ENCODE data around the gene TNFAIP2.
A peak's percentile ranks its signal among the peaks of the same experiment; 100 is the strongest.

The TNFAIP2 gene, protein sequence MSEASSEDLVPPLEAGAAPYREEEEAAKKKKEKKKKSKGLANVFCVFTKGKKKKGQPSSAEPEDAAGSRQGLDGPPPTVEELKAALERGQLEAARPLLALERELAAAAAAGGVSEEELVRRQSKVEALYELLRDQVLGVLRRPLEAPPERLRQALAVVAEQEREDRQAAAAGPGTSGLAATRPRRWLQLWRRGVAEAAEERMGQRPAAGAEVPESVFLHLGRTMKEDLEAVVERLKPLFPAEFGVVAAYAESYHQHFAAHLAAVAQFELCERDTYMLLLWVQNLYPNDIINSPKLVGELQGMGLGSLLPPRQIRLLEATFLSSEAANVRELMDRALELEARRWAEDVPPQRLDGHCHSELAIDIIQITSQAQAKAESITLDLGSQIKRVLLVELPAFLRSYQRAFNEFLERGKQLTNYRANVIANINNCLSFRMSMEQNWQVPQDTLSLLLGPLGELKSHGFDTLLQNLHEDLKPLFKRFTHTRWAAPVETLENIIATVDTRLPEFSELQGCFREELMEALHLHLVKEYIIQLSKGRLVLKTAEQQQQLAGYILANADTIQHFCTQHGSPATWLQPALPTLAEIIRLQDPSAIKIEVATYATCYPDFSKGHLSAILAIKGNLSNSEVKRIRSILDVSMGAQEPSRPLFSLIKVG

DNA sequence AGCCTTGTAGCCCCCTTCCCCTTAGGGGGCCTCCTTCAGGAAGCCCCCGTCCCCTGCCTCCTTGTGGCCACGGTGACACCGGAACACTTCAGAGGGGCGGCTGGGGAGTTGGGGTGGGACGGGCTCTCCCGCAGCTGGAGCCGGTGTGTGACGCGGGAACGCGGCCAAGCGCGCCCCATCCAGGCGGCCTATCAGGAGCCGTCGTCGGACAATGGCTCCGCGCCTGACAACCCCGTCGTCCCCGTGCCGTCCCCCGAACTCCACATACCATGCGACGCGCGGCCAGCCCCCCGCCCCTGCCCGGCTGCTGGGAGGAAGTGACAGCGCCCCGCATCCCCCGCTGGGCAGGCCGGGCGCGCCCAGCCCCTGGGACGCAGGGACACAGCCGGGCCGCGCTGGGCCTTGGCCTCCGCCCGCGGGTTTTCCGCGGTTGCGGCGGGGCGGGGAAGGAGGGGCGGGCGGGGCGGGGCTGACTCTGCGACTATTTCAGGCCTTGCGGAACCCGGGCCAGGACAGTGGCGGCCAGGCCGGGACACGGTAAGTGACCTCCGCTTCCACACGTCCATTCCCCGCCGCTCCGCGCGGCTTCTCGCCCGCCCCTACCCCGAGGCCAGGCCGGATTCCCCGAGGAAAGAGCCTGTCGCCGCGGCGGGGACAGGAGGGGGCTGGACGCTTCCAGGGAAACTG lies at the start of gene TNFAIP2:
Gene TNFAIP2 (plus strand): TSS at position 515 of the 687 bp plus-strand sequence. CDS start 2,997 bp downstream, outside the sequence.
- peak in 1 of 2 experiments; percentile 75 for DNase-seq (ENCODE audit: low read depth in 1 of 2, low spot score in 1 of 2)
- TF ChIP-seq JUND (IDR thresholded peaks at IDR 0.05; ENCODE audit: low read depth) = no peak
- in situ Hi-C loops (cut with HindIII; ENCODE audit: low pct_unique_long_range_greater_than_20kb, low sequenced_read_pairs) = no loop called here

- no peak for DNase-seq (ENCODE audit: low read depth in 1 of 2, low spot score in 1 of 2)
- no peak for TF ChIP-seq JUND (IDR thresholded peaks at IDR 0.05; ENCODE audit: low read depth)
- in situ Hi-C loops (cut with HindIII; ENCODE audit: low pct_unique_long_range_greater_than_20kb, low sequenced_read_pairs) = no loop called here
Measured at GRCh38 chr14:103073876-103074728, 49.2 kb upstream of the TNFAIP2 start.

GRCh38 chr14:103074729-103075367 lies 48.4 kb upstream of the TNFAIP2 start:
- no peak for TF ChIP-seq JUND (IDR thresholded peaks at IDR 0.05; ENCODE audit: low read depth)
- in situ Hi-C loops (cut with HindIII; ENCODE audit: low pct_unique_long_range_greater_than_20kb, low sequenced_read_pairs) = no loop called here
- DNase-seq (ENCODE audit: low read depth in 1 of 2, low spot score in 1 of 2) = no peak

DNA sequence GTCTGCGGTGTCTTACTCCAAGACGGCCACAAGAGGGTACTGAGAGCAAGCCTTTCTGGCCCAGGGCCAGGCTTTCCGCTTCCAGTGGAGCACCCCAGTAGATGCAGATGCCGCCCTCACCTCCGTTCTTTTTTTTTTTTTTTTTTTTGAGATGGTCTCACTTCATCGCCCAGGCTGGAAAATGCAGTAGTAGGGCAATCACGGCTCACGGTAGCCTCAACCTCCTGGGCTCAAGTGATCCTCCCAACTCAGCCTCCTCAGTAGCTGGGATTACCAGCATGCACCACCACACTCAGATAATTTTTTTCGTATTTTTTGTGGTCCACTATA lies 44.9 kb upstream of the TNFAIP2 start:
- TF ChIP-seq JUND (IDR thresholded peaks at IDR 0.05; ENCODE audit: low read depth) = no peak
- peak; percentile 89 to 92 for DNase-seq (ENCODE audit: low read depth in 1 of 2, low spot score in 1 of 2)
- in situ Hi-C loops (cut with HindIII; ENCODE audit: low pct_unique_long_range_greater_than_20kb, low sequenced_read_pairs) = no loop called here

GRCh38 chr14:103078860-103079587 lies 44.2 kb upstream of the TNFAIP2 start:
- no peak for DNase-seq (ENCODE audit: low read depth in 1 of 2, low spot score in 1 of 2)
- in situ Hi-C loops (cut with HindIII; ENCODE audit: low pct_unique_long_range_greater_than_20kb, low sequenced_read_pairs) = no loop called here
- TF ChIP-seq JUND (IDR thresholded peaks at IDR 0.05; ENCODE audit: low read depth) = no peak

GRCh38 chr14:103081951-103082350 lies 41.3 kb upstream of the TNFAIP2 start:
- in situ Hi-C loops (cut with HindIII; ENCODE audit: low pct_unique_long_range_greater_than_20kb, low sequenced_read_pairs) = no loop called here

DNA sequence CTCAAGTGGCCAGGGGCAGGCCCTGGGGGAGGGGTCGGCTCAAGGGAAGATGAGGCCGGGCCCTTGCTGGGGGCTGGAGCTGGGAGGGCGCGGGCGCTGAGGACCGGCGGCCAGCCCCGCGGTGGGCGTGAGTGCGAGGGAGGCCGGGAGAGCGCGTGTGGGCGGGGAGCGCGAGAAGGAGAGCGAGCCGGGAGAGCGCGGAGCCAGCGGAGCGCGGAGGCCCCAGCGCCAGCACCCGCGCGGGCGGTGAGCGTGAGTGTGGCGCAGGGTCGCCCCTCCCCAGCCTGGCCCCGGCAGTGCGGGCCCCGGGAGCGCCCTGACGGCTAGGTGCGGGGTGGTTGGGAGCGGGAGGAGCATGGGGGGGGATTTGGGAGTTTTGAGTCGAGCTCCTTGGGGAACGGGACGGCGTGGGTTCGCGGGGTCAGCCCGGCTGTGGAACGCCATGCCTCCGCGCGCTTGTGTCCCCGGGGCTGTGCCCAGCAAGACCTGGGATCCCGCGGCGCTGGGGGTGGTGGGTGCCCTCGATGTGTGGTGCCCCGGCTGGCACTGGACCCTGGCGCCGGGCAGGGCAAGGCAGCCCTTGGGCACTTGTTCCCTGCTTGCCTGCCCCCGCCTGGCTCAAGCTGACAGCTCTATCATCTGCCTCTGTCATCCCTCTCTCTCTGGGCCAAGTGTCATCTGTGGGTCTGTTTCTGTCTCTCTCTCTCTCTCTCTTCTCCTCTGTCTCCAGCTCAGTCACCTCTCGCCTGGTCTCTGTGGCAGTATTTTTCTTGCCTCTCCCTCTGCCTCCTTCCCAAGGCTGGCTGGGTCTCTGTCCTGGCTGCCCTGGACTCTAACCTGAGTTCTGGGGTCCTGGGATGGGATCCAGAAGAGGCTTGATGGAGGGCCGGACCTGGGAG lies 39.0 kb upstream of the TNFAIP2 start, which contains the start of gene LBHD2:
Gene LBHD2 (plus strand): TSS at position 190 of the 899 bp plus-strand sequence. CDS start 1,803 bp downstream, outside the sequence.
- no peak for TF ChIP-seq JUND (IDR thresholded peaks at IDR 0.05; ENCODE audit: low read depth)
- in situ Hi-C loops (cut with HindIII; ENCODE audit: low pct_unique_long_range_greater_than_20kb, low sequenced_read_pairs) = no loop called here
- no peak for DNase-seq (ENCODE audit: low read depth in 1 of 2, low spot score in 1 of 2)

More at GRCh38 chr14:103081951-103082350, 41.3 kb upstream of the TNFAIP2 start:
- no peak for TF ChIP-seq JUND (IDR thresholded peaks at IDR 0.05; ENCODE audit: low read depth)
- DNase-seq (ENCODE audit: low read depth in 1 of 2, low spot score in 1 of 2) = no peak

- no peak for TF ChIP-seq JUND (IDR thresholded peaks at IDR 0.05; ENCODE audit: low read depth)
- in situ Hi-C loops (cut with HindIII; ENCODE audit: low pct_unique_long_range_greater_than_20kb, low sequenced_read_pairs) = no loop called here
- no peak for DNase-seq (ENCODE audit: low read depth in 1 of 2, low spot score in 1 of 2)
Measured at GRCh38 chr14:103085106-103086091, 37.9 kb upstream of the TNFAIP2 start.

DNA sequence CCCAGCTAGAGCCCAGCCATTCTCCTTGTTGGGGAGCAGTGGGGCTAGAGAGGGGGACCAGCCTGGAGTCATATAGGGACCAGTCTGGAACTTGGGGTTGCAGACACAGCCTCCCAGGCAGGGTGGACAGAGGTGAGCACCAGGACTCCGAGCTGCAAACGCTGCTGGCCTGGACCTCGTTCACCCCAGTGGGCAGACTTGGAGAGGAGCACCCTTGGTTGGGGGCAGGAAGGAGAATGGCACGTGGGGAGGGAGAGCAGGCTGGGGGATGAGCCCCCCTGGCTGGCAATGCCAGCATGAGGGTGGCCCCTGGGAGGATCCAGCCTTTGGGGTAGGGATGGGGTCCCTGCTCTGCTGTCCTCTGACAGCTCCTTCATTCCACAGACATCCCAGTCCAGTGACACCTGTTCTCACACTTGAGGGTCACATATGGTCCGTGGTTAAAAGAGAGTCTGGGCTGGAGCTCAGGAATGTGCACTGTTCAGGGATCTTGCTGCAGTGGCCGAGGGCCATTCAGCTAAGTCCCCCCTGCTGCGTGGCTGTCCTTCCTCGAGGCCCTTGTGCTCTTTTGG lies 36.4 kb upstream of the TNFAIP2 start:
- DNase-seq (ENCODE audit: low read depth in 1 of 2, low spot score in 1 of 2) = no peak
- in situ Hi-C loops (cut with HindIII; ENCODE audit: low pct_unique_long_range_greater_than_20kb, low sequenced_read_pairs) = no loop called here
- no peak for TF ChIP-seq JUND (IDR thresholded peaks at IDR 0.05; ENCODE audit: low read depth)

All from T47D (cell line).